SK-N-SH (cell line): ENCODE data around the gene XPO1. TPM values are rescaled to one million over a fixed set of nuclear protein-coding genes. Genes with fewer than 3 reads are reported as not detected.

Experiments
- CTCF ChIA-PET: fragments of 300-600, 350-600 bp; formaldehyde crosslinking; extraction: SDS; loops from one replicate; lab custom pipeline; 2021; lab: Yijun Ruan, JAX
- POLR2A ChIA-PET: fragments of 350-600 bp; sonication (Branson Sonifier 250); formaldehyde crosslinking; extraction: SDS; loops from one replicate; lab custom pipeline; 2020; ENCODE audit warnings: antibody characterized with exemption, inconsistent platforms; lab: Yijun Ruan, JAX
- DNase-seq: peaks from one replicate; pipeline ENCODE4 v3.0.0; 2012
- H2AFZ ChIP-seq: fragments of 200-600 bp; sonication (generic); 2 replicates; pipeline ENCODE4 v1.8.1; 2016; ENCODE audit warnings: antibody characterized with exemption, mild to moderate bottlenecking, low read depth
- H3F3A ChIP-seq: fragments of 200-600 bp; sonication (generic); replicated peaks from 2 replicates; pipeline ENCODE3; 2016; ENCODE audit warnings: antibody characterized with exemption, mild to moderate bottlenecking; ENCODE audit not compliant: insufficient read depth
- H3K27ac ChIP-seq, 2 experiments: fragments of 200-500 bp in 1 of 2; fragments of 200-600 bp in 1 of 2; sonication (Bioruptor generic) in 1 of 2; sonication (generic), shearing (Covaris generic) in 1 of 2; 2 replicates each; pipeline versions ENCODE4 v1.5.1 to v1.6.1; 2014 to 2016; ENCODE audit warnings: low read depth in 2 of 2, inconsistent platforms in 1 of 2, low read length in 1 of 2, mild to moderate bottlenecking in 1 of 2, mixed read lengths in 1 of 2
- H3K27me3 ChIP-seq: fragments of 200-600 bp; sonication (generic), shearing (Covaris generic); 2 replicates; pipeline ENCODE4 v1.6.1; 2016; ENCODE audit warnings: mixed run types; ENCODE audit not compliant: insufficient read depth
- H3K36me3 ChIP-seq, 2 experiments: fragments of 200-500 bp in 1 of 2; fragments of 200-600 bp in 1 of 2; sonication (Bioruptor generic) in 1 of 2; sonication (generic) in 1 of 2; replicated peaks in 1 of 2; 2 replicates each; pipeline versions ENCODE3 to v1.5.1; 2014 to 2016; ENCODE audit warnings: low read length in 1 of 2, mild to moderate bottlenecking in 1 of 2; ENCODE audit not compliant: insufficient read depth in 2 of 2, control insufficient read depth in 1 of 2
- H3K4me1 ChIP-seq, 2 experiments: fragments of 200-500 bp in 1 of 2; fragments of 200-600 bp in 1 of 2; sonication (Bioruptor generic) in 1 of 2; sonication (generic), shearing (Covaris generic) in 1 of 2; 2 replicates each; pipeline versions ENCODE4 v1.5.1 to v1.6.1; 2014 to 2016; ENCODE audit warnings: low read depth in 1 of 2, low read length in 1 of 2, mixed run types in 1 of 2; ENCODE audit not compliant: insufficient read depth in 2 of 2, control insufficient read depth in 1 of 2
- H3K4me2 ChIP-seq: fragments of 200-600 bp; sonication (generic), shearing (Covaris generic); 2 replicates; pipeline ENCODE4 v1.6.1; 2017; ENCODE audit warnings: mixed run types
- H3K4me3 ChIP-seq, 2 experiments: fragments of 200-500 bp in 1 of 2; fragments of 200-600 bp in 1 of 2; sonication (Bioruptor generic) in 1 of 2; sonication (generic), shearing (Covaris generic) in 1 of 2; 2 replicates each; pipeline versions ENCODE4 v1.5.1 to v1.8.1; 2014 to 2016; ENCODE audit warnings: low read depth in 2 of 2, inconsistent platforms in 1 of 2, low read length in 1 of 2, mild to moderate bottlenecking in 1 of 2, mixed read lengths in 1 of 2, moderate library complexity in 1 of 2
- H3K79me2 ChIP-seq: fragments of 200-600 bp; sonication (generic); 2 replicates; pipeline ENCODE4 v1.8.1; 2017; ENCODE audit warnings: mild to moderate bottlenecking; ENCODE audit not compliant: insufficient read depth
- H3K9ac ChIP-seq: fragments of 200-600 bp; sonication (generic); 2 replicates; pipeline ENCODE4 v1.6.1; 2017; ENCODE audit warnings: mixed run types
- H3K9me2 ChIP-seq: fragments of 200-600 bp; sonication (generic); 2 replicates; pipeline ENCODE4 v1.6.1; 2017; ENCODE audit warnings: mixed run types
- H3K9me3 ChIP-seq: fragments of 200-600 bp; sonication (generic); 2 replicates; pipeline ENCODE4 v1.6.1; 2017; ENCODE audit warnings: mixed run types, mild to moderate bottlenecking, moderate library complexity
- H4K20me1 ChIP-seq: fragments of 200-600 bp; sonication (generic); 2 replicates; pipeline ENCODE4 v1.6.1; 2017; ENCODE audit warnings: mild to moderate bottlenecking, mixed run types; ENCODE audit not compliant: insufficient read depth
- CTCF ChIP-seq: fragments of 200-600 bp; sonication (generic); IDR thresholded peaks from 2 replicates; pipeline ENCODE4 v1.6.1; 2017; ENCODE audit warnings: antibody characterized with exemption, mild to moderate bottlenecking, moderate library complexity
- ELF1 ChIP-seq: IDR thresholded peaks from 2 replicates; pipeline ENCODE4 v1.4.0; 2012
- FOSL2 ChIP-seq: IDR thresholded peaks from 2 replicates; pipeline ENCODE4 v1.4.0; 2012; ENCODE audit warnings: low read depth, mild to moderate bottlenecking, moderate library complexity, borderline replicate concordance
- FOXJ3 ChIP-seq: sonication (generic); formaldehyde crosslinking; IDR thresholded peaks from 2 replicates; pipeline ENCODE4 v1.5.1; 2020; ENCODE audit warnings: mild to moderate bottlenecking, missing genetic modification reagents
- GABPA ChIP-seq: IDR thresholded peaks from 2 replicates; pipeline ENCODE4 v1.4.0; 2012; ENCODE audit warnings: low read depth, mild to moderate bottlenecking
- GATA2 ChIP-seq: sonication (generic); formaldehyde crosslinking; IDR thresholded peaks from 2 replicates; pipeline ENCODE4 v1.5.0; 2020; ENCODE audit warnings: mild to moderate bottlenecking, missing genetic modification reagents
- IRF3 ChIP-seq: fragments of 150-350 bp; IDR thresholded peaks from 2 replicates; pipeline ENCODE4 v1.6.1; 2016; ENCODE audit warnings: mild to moderate bottlenecking, low read depth, low read length
- JUND ChIP-seq: IDR thresholded peaks from 2 replicates; pipeline ENCODE4 v1.4.0; 2012
- MXI1 ChIP-seq: IDR thresholded peaks from 2 replicates; pipeline ENCODE4 v1.6.1; 2012; ENCODE audit warnings: mild to moderate bottlenecking, low read depth, low read length, improper control_type of control experiment
- NRF1 ChIP-seq: IDR thresholded peaks from 2 replicates; pipeline ENCODE4 v1.6.1; 2012; ENCODE audit warnings: low read depth, mild to moderate bottlenecking, low read length
- POLR2AphosphoS5 ChIP-seq: IDR thresholded peaks from 2 replicates; pipeline ENCODE4 v1.6.1; 2012; ENCODE audit warnings: low read depth, low read length
- RAD21 ChIP-seq: IDR thresholded peaks from 2 replicates; pipeline ENCODE4 v1.6.1; 2012; ENCODE audit warnings: mild to moderate bottlenecking, low read length
- RCOR1 ChIP-seq: fragments of 150-350 bp; IDR thresholded peaks from 2 replicates; pipeline ENCODE4 v1.6.1; 2017; ENCODE audit warnings: antibody characterized with exemption, low read length
- RXRA ChIP-seq: IDR thresholded peaks from 2 replicates; pipeline ENCODE4 v1.4.0; 2012; ENCODE audit warnings: low read depth, mild to moderate bottlenecking, borderline replicate concordance
- SIN3A ChIP-seq: IDR thresholded peaks from 2 replicates; pipeline ENCODE4 v1.6.1; 2012; ENCODE audit warnings: low read depth, mild to moderate bottlenecking, low read length, moderate library complexity, borderline replicate concordance
- SMC3 ChIP-seq: IDR thresholded peaks from 2 replicates; pipeline ENCODE4 v1.6.1; 2012; ENCODE audit warnings: low read depth, low read length, improper control_type of control experiment
- TCF12 ChIP-seq: IDR thresholded peaks from 2 replicates; pipeline ENCODE4 v1.4.0; 2012
- ZBTB33 ChIP-seq: IDR thresholded peaks from 2 replicates; pipeline ENCODE4 v1.4.0; 2012; ENCODE audit warnings: low read depth, borderline replicate concordance
- WGBS: methylation state at CpG from one replicate; pipeline ENCODE4 v1.1.6; 2017; ENCODE audit warnings: low lambda C conversion rate; 5-methylcytosine and 5-hydroxymethylcytosine counted together
- polyA plus RNA-seq, 3 experiments: library from polyadenylated mRNA; depleted of rRNA; stranded (reverse); fragments of >200 nt; gene quantifications; 2 replicates each; pipeline ENCODE4 v1.2.3, GENCODE V29; 2012
- TF ChIP-seq, protein P1 (sequence below): IDR thresholded peaks from 2 replicates; pipeline ENCODE4 v1.6.1; 2012; ENCODE audit warnings: mild to moderate bottlenecking, low read depth, low read length, moderate library complexity
- TF ChIP-seq, protein P2 (sequence below): IDR thresholded peaks from 2 replicates; pipeline ENCODE4 v1.4.0; 2012; ENCODE audit warnings: low read depth

Gene XPO1
- polyA plus RNA-seq, 1 of the 3 experiments (the other 2 are of a cell fraction) = 61.0 TPM

DNA sequence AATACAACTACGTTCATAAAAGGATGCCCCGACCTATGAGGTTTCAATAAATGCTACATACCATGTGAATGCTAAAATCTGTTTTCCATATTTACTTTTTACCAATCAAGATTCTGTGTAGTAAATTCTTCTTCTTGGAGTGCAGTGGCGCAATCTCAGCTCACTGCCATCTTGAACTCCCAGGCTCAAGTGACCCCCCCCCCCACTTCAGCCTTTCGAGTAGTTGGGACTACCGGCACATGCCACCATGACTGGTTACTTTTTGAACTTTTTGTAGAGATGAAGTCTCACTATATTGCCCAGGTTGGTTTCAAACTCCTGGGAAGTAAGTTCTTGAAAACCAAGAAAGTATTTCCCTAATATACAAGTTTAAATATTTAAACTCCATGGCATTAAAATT, 52.9 kb downstream of the XPO1 start:
- Histone ChIP-seq H3K4me2 (no peak overlapping the region), H3K4me1 (no peaks in the 10 kb centered on the region), H2AFZ (no peak overlapping the region), H3K4me3 (no peak overlapping the region)
- WGBS = 97% methylated on average over 5 of the region's 5 CpGs
- TF ChIP-seq RAD21 (no peak), GABPA (no peak), FOXJ3 (no peak), CTCF (no peak), RXRA (no peak), IRF3 (no peak), FOSL2 (no peak), SMC3 (no peak)
- TF ChIP-seq, all 33 proteins: peak for 0
- CTCF ChIA-PET = no interaction called here
- Histone ChIP-seq H3K79me2 (peaks cover 85% of the 10 kb centered on the region), H3K27me3 (no peaks in the 10 kb centered on the region), H3F3A (peaks cover 37% of the 10 kb centered on the region), H3K9me3 (no peaks in the 10 kb centered on the region), H3K27ac (no peak overlapping the region), H3K36me3 (peaks cover 60 to 97% of the 10 kb centered on the region in 2 experiments), H3K9me2 (no peaks in the 10 kb centered on the region), H3K9ac (no peak overlapping the region), H4K20me1 (peaks cover 21% of the 10 kb centered on the region)
- POLR2A ChIA-PET = no interaction called here
- DNase-seq = no peak

- H3F3A ChIP-seq = peaks cover 71% of the 10 kb centered on the region
- WGBS = 96% methylated on average over 6 of the region's 6 CpGs
- H3K79me2 ChIP-seq = peaks cover 28% of the 10 kb centered on the region
- ChIA-PET POLR2A (no interaction called here), CTCF (no interaction called here)
- no peaks in the 10 kb centered on the region for H3K9me2 ChIP-seq
- H3K27ac ChIP-seq = 0 out of 4 replicates have a peak overlapping the region, but pooled peaks of 1 of the 2 experiments have one; percentile 2
- H3K4me3 ChIP-seq = no peak overlapping the region
- peaks cover 39 to 61% of the 10 kb centered on the region in 2 experiments for H3K36me3 ChIP-seq
- DNase-seq = no peak
- no peaks in the 10 kb centered on the region for H3K9me3 ChIP-seq
- H3K4me1 ChIP-seq = no peaks in the 10 kb centered on the region
- no peak overlapping the region for H3K9ac ChIP-seq
- no peaks in the 10 kb centered on the region for H3K27me3 ChIP-seq
- H2AFZ ChIP-seq = no peak overlapping the region
- no peak overlapping the region for H3K4me2 ChIP-seq
- no peaks in the 10 kb centered on the region for H4K20me1 ChIP-seq
- no peak for TF ChIP-seq ELF1
- no peak for TF ChIP-seq RCOR1
- TF ChIP-seq, protein P1, sequence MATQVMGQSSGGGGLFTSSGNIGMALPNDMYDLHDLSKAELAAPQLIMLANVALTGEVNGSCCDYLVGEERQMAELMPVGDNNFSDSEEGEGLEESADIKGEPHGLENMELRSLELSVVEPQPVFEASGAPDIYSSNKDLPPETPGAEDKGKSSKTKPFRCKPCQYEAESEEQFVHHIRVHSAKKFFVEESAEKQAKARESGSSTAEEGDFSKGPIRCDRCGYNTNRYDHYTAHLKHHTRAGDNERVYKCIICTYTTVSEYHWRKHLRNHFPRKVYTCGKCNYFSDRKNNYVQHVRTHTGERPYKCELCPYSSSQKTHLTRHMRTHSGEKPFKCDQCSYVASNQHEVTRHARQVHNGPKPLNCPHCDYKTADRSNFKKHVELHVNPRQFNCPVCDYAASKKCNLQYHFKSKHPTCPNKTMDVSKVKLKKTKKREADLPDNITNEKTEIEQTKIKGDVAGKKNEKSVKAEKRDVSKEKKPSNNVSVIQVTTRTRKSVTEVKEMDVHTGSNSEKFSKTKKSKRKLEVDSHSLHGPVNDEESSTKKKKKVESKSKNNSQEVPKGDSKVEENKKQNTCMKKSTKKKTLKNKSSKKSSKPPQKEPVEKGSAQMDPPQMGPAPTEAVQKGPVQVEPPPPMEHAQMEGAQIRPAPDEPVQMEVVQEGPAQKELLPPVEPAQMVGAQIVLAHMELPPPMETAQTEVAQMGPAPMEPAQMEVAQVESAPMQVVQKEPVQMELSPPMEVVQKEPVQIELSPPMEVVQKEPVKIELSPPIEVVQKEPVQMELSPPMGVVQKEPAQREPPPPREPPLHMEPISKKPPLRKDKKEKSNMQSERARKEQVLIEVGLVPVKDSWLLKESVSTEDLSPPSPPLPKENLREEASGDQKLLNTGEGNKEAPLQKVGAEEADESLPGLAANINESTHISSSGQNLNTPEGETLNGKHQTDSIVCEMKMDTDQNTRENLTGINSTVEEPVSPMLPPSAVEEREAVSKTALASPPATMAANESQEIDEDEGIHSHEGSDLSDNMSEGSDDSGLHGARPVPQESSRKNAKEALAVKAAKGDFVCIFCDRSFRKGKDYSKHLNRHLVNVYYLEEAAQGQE = no peak
- TF ChIP-seq, protein P2, sequence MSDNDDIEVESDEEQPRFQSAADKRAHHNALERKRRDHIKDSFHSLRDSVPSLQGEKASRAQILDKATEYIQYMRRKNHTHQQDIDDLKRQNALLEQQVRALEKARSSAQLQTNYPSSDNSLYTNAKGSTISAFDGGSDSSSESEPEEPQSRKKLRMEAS = no peak
- no peak for TF ChIP-seq GATA2
- no peak for TF ChIP-seq MXI1
- no peak for TF ChIP-seq NRF1
- no peak for TF ChIP-seq IRF3
- no peak for TF ChIP-seq SIN3A
- TF ChIP-seq POLR2AphosphoS5 = no peak
- TF ChIP-seq TCF12 = no peak
- no peak for TF ChIP-seq ZBTB33
- TF ChIP-seq JUND = no peak
Observed at GRCh38 chr2:61478086-61478485, 60.1 kb downstream of the XPO1 start.
